ENCODE data around the gene GAK.

Gene GAK

DNA sequence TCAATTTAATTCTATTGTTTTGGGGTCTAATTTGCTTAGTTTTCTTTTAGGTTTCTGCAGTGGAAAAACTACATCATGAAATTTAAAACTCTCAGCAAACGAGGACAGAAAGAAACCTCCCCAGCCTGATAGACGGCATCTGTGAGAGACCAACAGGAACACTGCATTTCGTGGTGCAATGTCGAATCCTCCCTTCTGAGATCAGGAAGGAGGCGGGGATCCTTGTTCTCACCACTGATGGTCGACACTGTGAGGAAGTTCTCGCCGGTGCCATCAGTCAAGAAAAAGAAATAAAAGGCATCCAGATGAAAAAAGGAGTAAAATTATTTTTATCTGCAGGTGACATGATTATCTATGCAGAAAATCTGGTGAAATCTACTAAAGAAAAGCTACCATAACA, 16.5 kb downstream of the GAK start:
- Histone ChIP-seq H3K9me3 (peaks cover 42% of the 10 kb centered on the region), H3K4me3 (peak overlapping the region; percentile 41), H3K27ac (peak overlapping the region; percentile 69), H3K27me3 (no peaks in the 10 kb centered on the region), H3K4me2 (peak overlapping the region; percentile 90), H3K9ac (peak overlapping the region; percentile 22; the same call in 1 of the 2 replicates), H3K36me3 (peaks cover 49% of the 10 kb centered on the region), H4K20me1 (peaks cover 95% of the 10 kb centered on the region), H3K4me1 (peaks cover 28% of the 10 kb centered on the region)
- no peak for TF ChIP-seq Cebpa-rat (IDR thresholded peaks at IDR 0.05)

DNA sequence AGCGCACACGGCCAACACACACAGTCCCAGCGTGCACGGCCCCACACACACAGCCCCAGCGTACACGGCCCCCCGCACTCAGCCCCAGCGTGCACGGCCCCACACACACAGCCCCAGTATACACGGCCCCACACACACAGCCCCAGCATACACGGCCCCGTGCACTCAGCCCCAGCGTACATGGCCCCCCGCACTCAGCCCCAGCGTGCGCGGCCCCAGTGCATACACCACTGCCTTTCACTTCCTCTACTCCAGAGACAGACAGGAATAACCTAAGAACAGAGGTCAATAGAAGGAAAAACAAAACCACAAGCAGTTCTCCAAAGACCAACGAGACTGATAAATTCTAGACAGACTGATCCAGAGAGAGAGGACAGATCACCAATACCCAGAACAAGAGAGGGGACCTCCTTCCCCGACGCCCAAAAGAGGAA, 17.1 kb downstream of the GAK start:
- H3K4me1 ChIP-seq: peaks cover 28% of the 10 kb centered on the region
- peak overlapping the region; percentile 69 for H3K27ac ChIP-seq
- peaks cover 37% of the 10 kb centered on the region for H3K9me3 ChIP-seq
- TF ChIP-seq Cebpa-rat (IDR thresholded peaks at IDR 0.05): no peak
- H3K36me3 ChIP-seq: peaks cover 52% of the 10 kb centered on the region
- no peaks in the 10 kb centered on the region for H3K27me3 ChIP-seq
- H3K4me3 ChIP-seq: peak overlapping the region; percentile 41
- H4K20me1 ChIP-seq: peaks cover 99% of the 10 kb centered on the region
- peak overlapping the region; percentile 90 for H3K4me2 ChIP-seq
- peak overlapping the region; percentile 22; the same call in 1 of the 2 replicates for H3K9ac ChIP-seq

DNA sequence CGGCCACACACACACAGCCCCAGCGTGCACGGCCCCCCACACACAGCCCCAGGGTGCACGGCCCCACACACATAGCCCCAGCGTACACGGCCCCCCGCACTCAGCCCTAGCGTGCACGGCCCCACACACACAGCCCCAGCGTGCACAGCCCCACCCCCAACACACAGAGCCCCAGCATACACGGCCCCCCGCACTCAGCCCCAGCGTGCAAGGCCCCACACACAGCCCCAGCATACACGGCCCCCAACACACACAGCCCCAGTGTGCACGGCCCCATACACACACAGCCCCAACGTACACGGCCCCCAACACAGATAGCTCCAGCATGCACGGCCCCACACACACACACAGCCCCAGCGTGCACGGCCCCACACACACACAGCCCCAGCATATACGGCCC, 17.6 kb downstream of the GAK start:
- Histone ChIP-seq H3K4me3 (peak overlapping the region; percentile 41), H4K20me1 (peaks cover 99% of the 10 kb centered on the region), H3K36me3 (peaks cover 52% of the 10 kb centered on the region), H3K9me3 (peaks cover 32% of the 10 kb centered on the region), H3K27ac (peak overlapping the region; percentile 69), H3K27me3 (no peaks in the 10 kb centered on the region), H3K4me2 (peak overlapping the region; percentile 90), H3K9ac (no peak overlapping the region), H3K4me1 (peaks cover 28% of the 10 kb centered on the region)
- TF ChIP-seq Cebpa-rat (IDR thresholded peaks at IDR 0.05): no peak

DNA sequence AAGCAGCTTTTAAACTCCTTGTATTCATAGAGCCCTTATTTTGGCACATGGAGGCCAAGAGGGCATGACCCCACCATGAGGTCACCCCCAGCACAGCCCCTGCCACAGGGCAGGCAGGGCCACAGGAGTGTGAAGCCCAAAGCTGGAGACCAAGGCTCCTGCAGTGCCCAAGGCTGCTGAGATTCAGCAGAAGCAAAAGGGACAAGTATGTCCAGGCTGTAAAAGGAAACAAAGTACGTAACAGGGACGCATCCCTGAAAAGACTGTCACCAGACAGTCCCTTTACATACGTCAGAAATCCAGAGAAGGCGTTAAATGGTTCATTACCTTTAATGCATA, 18.9 kb downstream of the GAK start:
- Histone ChIP-seq H3K4me1 (peaks cover 28% of the 10 kb centered on the region), H3K4me3 (no peak overlapping the region), H3K9ac (no peak overlapping the region), H4K20me1 (peaks cover 99% of the 10 kb centered on the region), H3K27me3 (no peaks in the 10 kb centered on the region), H3K36me3 (peaks cover 52% of the 10 kb centered on the region), H3K27ac (no peak overlapping the region), H3K4me2 (no peak overlapping the region), H3K9me3 (peaks cover 19% of the 10 kb centered on the region)
- TF ChIP-seq Cebpa-rat (IDR thresholded peaks at IDR 0.05): no peak

DNA sequence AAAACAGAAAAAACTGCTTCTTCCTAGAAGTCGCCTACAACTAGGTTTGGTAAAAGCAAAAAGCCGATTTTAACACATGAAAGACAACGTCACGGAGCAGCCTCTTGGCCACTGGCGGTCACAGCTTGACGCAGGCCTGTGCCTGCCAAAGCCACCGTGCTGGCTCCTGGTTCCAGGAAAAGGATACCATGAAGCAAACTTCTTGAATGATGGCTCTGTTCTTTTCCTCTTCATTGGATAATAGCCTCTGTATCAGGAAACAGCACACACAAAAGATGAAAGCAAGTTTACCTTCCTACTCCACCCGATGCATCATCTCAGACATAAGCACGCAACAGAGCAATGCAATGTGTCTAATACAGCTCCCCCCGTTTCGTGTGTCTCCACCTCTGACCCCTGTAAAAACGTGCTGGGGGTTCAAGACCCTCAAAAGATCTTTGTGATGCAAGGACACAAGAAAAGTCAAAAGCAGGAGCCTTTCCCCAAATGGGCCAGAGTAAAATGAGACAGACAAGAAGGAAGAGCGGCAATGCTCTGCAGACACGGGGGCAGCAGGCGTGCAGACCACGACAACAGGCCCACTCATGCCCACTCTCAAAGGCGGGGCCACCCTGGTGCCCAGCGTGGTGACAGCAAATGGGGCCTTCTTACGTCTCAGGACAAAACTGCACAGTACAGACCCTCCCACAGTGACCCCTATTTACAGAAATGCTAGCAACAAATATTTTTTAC, 19.4 kb downstream of the GAK start:
- Histone ChIP-seq H3K27me3 (no peaks in the 10 kb centered on the region), H3K36me3 (peaks cover 58% of the 10 kb centered on the region), H3K9me3 (peaks cover 13% of the 10 kb centered on the region), H3K4me1 (peaks cover 28% of the 10 kb centered on the region), H4K20me1 (peaks cover 99% of the 10 kb centered on the region), H3K9ac (no peak overlapping the region), H3K4me2 (no peak overlapping the region), H3K4me3 (no peak overlapping the region), H3K27ac (no peak overlapping the region)
- no peak for TF ChIP-seq Cebpa-rat (IDR thresholded peaks at IDR 0.05)

DNA sequence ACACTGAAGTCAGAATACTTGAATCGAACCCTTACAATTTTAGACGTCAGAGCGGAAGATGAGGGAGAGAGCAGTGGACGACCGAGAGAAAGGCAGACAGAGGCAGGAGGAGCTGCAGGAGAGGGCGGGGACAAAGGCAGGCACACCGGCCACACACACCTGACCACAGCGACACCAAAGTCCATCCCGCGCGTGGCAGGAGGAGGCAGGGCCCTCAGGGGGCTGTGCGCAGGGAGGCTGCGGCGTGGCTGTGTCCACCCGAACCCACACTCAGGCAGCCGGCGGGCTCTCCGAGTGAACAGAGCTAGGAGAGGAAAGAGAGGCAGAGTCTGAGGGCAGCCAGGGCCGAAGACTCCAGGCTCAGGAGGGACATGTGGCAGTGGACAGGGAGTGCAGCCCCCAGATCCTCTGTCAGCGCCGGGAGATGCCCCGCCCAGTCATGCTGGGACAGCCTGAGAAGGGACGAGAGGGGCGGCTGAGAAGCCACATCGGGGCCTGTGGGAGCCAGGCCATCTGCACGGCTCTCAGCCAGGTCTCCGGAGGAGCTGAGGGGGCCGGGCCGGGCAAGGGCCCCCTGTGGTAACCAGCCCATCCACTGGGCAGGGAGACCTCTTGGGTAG, 20.1 kb downstream of the GAK start:
- TF ChIP-seq Cebpa-rat (IDR thresholded peaks at IDR 0.05): no peak
- Histone ChIP-seq H3K9me3 (peaks cover 6% of the 10 kb centered on the region; the same call in 1 of the 2 replicates), H3K27me3 (no peaks in the 10 kb centered on the region), H3K36me3 (peaks cover 65% of the 10 kb centered on the region), H3K27ac (no peak overlapping the region), H3K9ac (no peak overlapping the region), H3K4me1 (peaks cover 28% of the 10 kb centered on the region), H3K4me3 (no peak overlapping the region), H4K20me1 (peaks cover 99% of the 10 kb centered on the region), H3K4me2 (no peak overlapping the region)

DNA sequence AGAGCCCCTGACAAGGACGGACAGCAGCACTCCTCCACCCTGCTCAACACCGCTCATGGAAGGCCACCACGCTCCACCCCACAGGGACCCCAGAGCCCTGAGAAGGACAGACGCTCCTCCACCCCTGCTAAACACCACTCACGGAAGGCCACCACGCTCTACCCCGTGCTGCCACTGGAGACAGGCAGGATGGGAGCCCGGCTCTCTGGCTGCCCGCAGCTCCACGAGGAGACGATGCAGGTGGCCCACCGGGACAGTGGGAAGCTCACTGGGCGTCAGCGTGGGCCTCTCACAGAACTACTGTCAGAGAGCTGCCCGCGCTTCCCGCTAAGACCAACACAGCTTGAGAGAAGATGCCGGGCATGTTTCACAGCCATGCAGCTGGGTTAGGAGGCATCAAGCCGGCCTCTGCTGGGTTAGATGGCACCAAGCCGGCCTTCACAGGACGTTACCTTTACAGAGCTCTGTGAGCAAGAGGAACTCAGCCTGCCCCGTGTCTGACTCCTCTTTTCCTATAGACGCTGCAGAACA, 20.8 kb downstream of the GAK start:
- Histone ChIP-seq H3K9me3 (peaks cover 6% of the 10 kb centered on the region), H4K20me1 (peaks cover 99% of the 10 kb centered on the region), H3K4me2 (no peak overlapping the region), H3K27ac (no peak overlapping the region), H3K9ac (no peak overlapping the region), H3K27me3 (no peaks in the 10 kb centered on the region), H3K36me3 (peaks cover 72% of the 10 kb centered on the region), H3K4me1 (peaks cover 21% of the 10 kb centered on the region), H3K4me3 (no peak overlapping the region)
- no peak for TF ChIP-seq Cebpa-rat (IDR thresholded peaks at IDR 0.05)

DNA sequence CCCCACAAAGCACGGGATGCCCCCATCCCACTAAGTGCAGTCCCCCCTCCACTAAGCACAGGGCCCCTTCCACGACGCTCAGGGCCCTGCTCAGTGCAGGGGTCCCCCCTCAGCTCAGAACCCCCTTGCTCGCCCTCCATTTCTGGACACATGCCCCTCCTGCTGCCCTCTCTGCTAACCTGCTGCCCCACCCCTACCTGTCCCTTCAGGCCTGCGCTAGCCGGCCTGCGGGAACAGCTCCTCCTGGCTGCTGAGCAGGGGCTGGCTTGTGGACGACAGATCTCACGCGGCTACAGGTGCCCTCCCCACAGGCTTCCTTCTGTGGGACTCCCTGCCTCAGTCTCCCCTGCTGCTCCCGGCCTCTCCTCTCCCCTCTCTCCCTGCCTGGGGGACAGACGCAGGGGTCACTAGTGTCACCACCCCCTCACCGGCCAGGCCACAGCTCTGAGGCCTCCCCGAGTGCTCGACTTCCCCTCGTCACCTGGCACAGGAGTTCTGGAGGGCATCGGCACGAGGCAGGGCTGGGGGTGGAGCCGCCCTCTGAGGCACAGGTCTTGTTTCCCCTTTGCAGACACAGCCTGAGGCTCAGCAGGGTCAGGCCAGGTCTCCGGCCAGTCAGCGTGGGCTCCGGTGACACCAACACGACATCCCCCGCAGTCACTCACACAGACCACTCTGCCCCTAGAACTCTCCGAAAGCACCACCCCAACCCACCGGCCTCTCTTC, 21.6 kb downstream of the GAK start:
- peaks cover 13% of the 10 kb centered on the region for H3K9me3 ChIP-seq
- H4K20me1 ChIP-seq: peaks cover 99% of the 10 kb centered on the region
- peaks cover 14% of the 10 kb centered on the region for H3K4me1 ChIP-seq
- peaks cover 80% of the 10 kb centered on the region for H3K36me3 ChIP-seq
- no peak overlapping the region for H3K4me3 ChIP-seq
- H3K27ac ChIP-seq: no peak overlapping the region
- no peak overlapping the region for H3K4me2 ChIP-seq
- H3K27me3 ChIP-seq: no peaks in the 10 kb centered on the region
- TF ChIP-seq Cebpa-rat (IDR thresholded peaks at IDR 0.05): no peak
- no peak overlapping the region for H3K9ac ChIP-seq

DNA sequence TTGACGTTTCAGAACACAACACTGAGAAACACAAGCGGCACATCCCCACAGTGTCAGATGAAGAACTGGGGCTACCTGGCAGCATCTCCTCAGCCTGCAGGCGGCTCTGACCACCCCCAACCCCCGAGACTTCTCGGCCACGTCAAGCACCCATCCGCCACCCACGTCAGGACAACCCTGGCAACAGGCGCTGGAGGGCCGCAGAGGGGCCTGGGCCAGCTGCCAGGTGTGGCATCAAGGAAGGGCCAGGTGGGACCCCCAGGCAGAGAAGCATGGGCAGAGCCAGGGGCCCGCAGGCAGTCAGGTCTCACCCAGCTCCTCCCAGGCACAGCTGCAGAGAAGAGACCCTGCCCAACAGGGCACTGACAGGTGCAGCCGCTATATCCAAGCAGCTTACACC, 22.3 kb downstream of the GAK start:
- peaks cover 15% of the 10 kb centered on the region for H3K9me3 ChIP-seq
- H3K4me1 ChIP-seq: peaks cover 7% of the 10 kb centered on the region
- no peak overlapping the region for H3K4me2 ChIP-seq
- no peak overlapping the region for H3K27ac ChIP-seq
- no peak overlapping the region for H3K4me3 ChIP-seq
- no peak overlapping the region for H3K9ac ChIP-seq
- H3K36me3 ChIP-seq: peaks cover 87% of the 10 kb centered on the region
- H3K27me3 ChIP-seq: no peaks in the 10 kb centered on the region
- peaks cover 99% of the 10 kb centered on the region for H4K20me1 ChIP-seq
- TF ChIP-seq Cebpa-rat (IDR thresholded peaks at IDR 0.05): no peak
